Stimulated activated CD8-positive, alpha-beta memory T cell treated with anti-CD3 and anti-CD28 coated beads, Interleukin-4, amount 100 ng/mL, for 4 hours (primary cell): ENCODE data around the gene CBR3.
A peak's percentile ranks its signal among the peaks of the same experiment; 100 is the strongest.
"Not testable (repeated sequence)": the region's sequence is repeated elsewhere in the genome, so short reads cannot be mapped to it uniquely, and the experiment has no call there.

ENCODE experiments used
- DNase-seq, 2 donors: peaks; one replicate each; pipeline ENCODE4 v3.0.0-alpha.2; 2020; ENCODE audit warnings: low read depth in 2 of 2, low spot score in 1 of 2

Gene CBR3

GRCh38 chr21:36117286-36117741 is 17.6 kb upstream of the CBR3 start:
- no peak for DNase-seq

GRCh38 chr21:36120304-36120888 is 14.5 kb upstream of the CBR3 start:
- DNase-seq, result no peak

GRCh38 chr21:36122977-36123376 is 11.9 kb upstream of the CBR3 start:
- DNase-seq, result no peak

GRCh38 chr21:36124395-36124794 is 10.5 kb upstream of the CBR3 start:
- DNase-seq, result no peak

- DNase-seq, result no peak
These were observed 9.2 kb upstream of the CBR3 start for GRCh38 chr21:36125512-36126207.

GRCh38 chr21:36126208-36126565 is 8.7 kb upstream of the CBR3 start:
- no peak for DNase-seq

- DNase-seq, result no peak
These were observed 8.2 kb upstream of the CBR3 start for GRCh38 chr21:36126621-36127110.

- no peak for DNase-seq
These were observed 7.5 kb upstream of the CBR3 start for GRCh38 chr21:36127250-36127904.

GRCh38 chr21:36127977-36128376 is 6.9 kb upstream of the CBR3 start:
- no peak for DNase-seq

GRCh38 chr21:36129219-36129618 is 5.7 kb upstream of the CBR3 start:
- DNase-seq, result no peak

- DNase-seq, result not testable (repeated sequence)
These were observed 4.5 kb upstream of the CBR3 start for GRCh38 chr21:36130414-36130762.

GRCh38 chr21:36130839-36131238 is 4.0 kb upstream of the CBR3 start:
- DNase-seq, result not testable (repeated sequence)

GRCh38 chr21:36132696-36133095 is 2.2 kb upstream of the CBR3 start:
- DNase-seq, result no peak

GRCh38 chr21:36135391-36136102 is 668 bp downstream of the CBR3 start:
- DNase-seq, result no peak

GRCh38 chr21:36139791-36140190 is 4.9 kb downstream of the CBR3 start:
- not testable (repeated sequence) for DNase-seq

- DNase-seq, result peak; percentile 69 to 73
These were observed 6.6 kb downstream of the CBR3 start for GRCh38 chr21:36141513-36141925.

GRCh38 chr21:36144233-36144632 is 9.4 kb downstream of the CBR3 start:
- not testable (repeated sequence) for DNase-seq

GRCh38 chr21:36145259-36145658 is 10.4 kb downstream of the CBR3 start:
- DNase-seq, result no peak

- no peak for DNase-seq
These were observed 13.0 kb downstream of the CBR3 start for GRCh38 chr21:36147911-36148310.

- no peak for DNase-seq
These were observed 14.0 kb downstream of the CBR3 start for GRCh38 chr21:36148886-36149285.

- no peak for DNase-seq
These were observed 15.2 kb downstream of the CBR3 start for GRCh38 chr21:36149788-36150711.
